Measurements from ENCODE around the gene ZNF492.

Gene ZNF492

DNA sequence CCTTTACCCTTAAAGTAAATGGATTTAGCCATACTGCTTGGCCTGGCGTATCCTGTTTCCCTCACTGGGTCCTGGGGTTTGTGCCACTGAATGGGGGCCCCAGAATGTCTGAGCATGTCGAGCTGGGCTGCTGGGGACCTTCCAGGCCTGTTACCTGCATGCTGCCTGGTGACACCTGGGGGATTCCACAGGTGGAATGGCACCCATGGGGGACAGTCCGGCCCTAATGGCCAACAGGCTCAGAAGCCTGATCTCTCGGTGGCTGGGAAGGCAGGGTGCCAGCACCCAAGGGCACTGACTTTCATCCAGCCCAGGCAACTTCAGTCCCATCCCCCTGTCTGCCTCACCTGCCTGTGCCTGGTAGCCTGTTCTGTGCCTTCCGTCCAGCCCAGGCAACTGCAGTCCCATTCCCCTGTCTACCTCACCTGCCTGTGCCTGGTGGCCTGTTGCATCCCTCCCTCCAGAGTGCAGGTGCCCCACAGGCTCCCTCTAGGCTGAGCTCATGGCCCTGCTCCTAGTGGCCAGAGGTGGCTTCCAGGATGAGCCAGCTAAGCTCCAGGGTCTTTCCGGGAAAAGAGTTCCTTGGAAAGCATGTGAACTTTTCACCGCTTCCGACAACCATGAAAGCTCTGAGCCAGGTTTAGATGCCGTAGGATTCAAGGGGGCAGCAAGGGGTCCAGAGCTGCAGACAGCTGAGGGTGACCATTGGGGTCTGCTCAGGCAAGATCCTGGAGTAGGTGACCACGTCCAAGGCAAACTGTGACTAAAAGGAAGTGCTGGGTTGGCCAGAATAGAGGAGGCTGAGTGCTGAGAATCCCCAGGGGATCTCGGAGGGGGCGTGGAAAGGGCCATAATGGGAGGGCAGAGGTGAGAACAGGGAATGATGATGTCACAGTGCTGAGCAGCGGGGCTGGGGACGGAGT, 30.3 kb upstream of the ZNF492 start:
- no peak overlapping the region for H3K4me3 ChIP-seq (ENCODE audit: low read depth, low read length)
- DNase-seq (ENCODE audit: low read depth): no peak
- TF ChIP-seq, protein P1, sequence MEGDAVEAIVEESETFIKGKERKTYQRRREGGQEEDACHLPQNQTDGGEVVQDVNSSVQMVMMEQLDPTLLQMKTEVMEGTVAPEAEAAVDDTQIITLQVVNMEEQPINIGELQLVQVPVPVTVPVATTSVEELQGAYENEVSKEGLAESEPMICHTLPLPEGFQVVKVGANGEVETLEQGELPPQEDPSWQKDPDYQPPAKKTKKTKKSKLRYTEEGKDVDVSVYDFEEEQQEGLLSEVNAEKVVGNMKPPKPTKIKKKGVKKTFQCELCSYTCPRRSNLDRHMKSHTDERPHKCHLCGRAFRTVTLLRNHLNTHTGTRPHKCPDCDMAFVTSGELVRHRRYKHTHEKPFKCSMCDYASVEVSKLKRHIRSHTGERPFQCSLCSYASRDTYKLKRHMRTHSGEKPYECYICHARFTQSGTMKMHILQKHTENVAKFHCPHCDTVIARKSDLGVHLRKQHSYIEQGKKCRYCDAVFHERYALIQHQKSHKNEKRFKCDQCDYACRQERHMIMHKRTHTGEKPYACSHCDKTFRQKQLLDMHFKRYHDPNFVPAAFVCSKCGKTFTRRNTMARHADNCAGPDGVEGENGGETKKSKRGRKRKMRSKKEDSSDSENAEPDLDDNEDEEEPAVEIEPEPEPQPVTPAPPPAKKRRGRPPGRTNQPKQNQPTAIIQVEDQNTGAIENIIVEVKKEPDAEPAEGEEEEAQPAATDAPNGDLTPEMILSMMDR (IDR thresholded peaks at IDR 0.05; ENCODE audit: insufficient read depth, low read depth, low read length, missing control alignments): no peak

DNA sequence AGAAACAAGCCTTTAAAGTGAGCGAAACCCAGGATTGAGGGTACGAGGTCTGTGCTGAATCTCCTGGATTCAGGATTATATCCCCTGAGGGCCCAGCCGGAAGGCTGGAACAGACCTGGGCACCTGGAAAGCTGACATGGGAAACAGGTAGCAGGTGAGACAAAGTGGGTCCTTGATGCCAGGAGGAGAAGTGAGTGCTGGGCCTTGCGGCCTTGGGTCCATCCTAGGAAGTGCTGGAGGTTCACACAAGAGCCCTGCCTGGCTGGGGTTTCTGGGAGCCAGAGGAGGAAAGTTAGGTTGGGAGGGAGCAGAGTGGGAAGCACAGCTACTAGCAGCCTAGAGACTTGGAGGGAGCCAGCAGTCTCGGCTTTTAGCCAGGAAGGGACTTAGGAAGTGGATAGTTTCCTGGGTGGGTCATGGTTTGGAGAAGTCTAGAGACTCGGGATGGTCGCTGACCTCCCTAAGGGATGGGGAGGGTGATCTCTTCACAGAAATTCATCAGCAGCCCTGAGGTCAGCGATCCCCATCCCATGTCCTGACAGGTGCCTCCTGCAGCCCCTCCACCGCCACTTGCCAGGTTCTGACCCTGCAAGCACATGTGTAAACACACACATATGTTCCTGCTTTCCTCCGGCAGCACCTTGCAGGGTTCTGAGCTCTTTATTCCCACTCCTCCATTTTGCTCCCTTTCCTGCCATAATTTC, 29.4 kb upstream of the ZNF492 start:
- no peak for DNase-seq (ENCODE audit: low read depth)
- TF ChIP-seq, protein P1 (IDR thresholded peaks at IDR 0.05; ENCODE audit: insufficient read depth, low read depth, low read length, missing control alignments): no peak
- H3K4me3 ChIP-seq (ENCODE audit: low read depth, low read length): no peak overlapping the region

GRCh38 chr19:22605275-22606211, 28.6 kb upstream of the ZNF492 start:
- no peak overlapping the region for H3K4me3 ChIP-seq (ENCODE audit: low read depth, low read length)
- DNase-seq (ENCODE audit: low read depth): no peak
- TF ChIP-seq, protein P1 (IDR thresholded peaks at IDR 0.05; ENCODE audit: insufficient read depth, low read depth, low read length, missing control alignments): no peak

- H3K4me3 ChIP-seq (ENCODE audit: low read depth, low read length): no peak overlapping the region
- TF ChIP-seq, protein P1 (IDR thresholded peaks at IDR 0.05; ENCODE audit: insufficient read depth, low read depth, low read length, missing control alignments): no peak
- DNase-seq (ENCODE audit: low read depth): no peak
These were observed 27.9 kb upstream of the ZNF492 start for GRCh38 chr19:22606212-22606553.

DNA sequence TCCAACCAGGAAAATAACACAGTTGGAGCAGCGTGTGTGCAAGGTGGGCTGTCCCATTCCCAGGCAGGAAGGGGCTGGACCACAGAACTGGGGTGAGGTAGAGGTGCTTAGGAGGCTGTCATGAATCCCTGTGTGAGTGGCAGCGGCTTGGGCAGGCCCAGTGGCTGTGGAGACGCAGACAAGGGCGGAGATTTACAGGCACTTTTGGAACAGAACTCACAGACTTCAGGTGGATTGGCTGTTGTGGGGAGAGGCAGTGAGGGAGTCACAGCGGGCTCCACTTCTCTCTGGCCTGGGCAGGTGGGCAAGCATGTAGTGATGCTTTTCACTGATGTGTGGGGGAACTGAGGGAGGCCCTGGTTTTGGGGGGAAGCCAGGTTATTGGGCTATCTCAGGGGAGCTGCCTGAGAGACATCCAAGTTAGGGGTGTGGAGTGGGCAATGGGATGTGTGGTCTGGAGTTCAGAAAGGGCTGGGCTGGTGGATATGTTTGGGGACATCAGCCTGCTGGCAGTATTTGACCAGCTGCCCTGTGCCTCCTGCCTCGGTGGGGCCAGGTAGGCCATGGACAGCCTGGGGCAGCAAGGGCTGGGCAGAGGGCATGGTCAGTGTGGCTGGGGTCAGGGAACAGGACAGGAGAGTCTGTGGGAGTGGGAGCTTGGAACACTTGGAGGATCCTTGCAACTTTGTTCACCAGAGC, 27.0 kb upstream of the ZNF492 start:
- DNase-seq (ENCODE audit: low read depth): no peak
- TF ChIP-seq, protein P1 (IDR thresholded peaks at IDR 0.05; ENCODE audit: insufficient read depth, low read depth, low read length, missing control alignments): no peak
- H3K4me3 ChIP-seq (ENCODE audit: low read depth, low read length): no peak overlapping the region

Data from GM12865 (cell line).